ENCODE data around the gene RALGPS2. TPM values are rescaled to one million over a fixed set of nuclear protein-coding genes. Genes with fewer than 3 reads are reported as not detected.
"Not testable (repeated sequence)": the region's sequence is repeated elsewhere in the genome, so short reads cannot be mapped to it uniquely, and the experiment has no call there.

RALGPS2 gene
- total and polyA plus RNA-seq, 9 donors = 23.1 to 40.1 (median 35.2) TPM

DNA sequence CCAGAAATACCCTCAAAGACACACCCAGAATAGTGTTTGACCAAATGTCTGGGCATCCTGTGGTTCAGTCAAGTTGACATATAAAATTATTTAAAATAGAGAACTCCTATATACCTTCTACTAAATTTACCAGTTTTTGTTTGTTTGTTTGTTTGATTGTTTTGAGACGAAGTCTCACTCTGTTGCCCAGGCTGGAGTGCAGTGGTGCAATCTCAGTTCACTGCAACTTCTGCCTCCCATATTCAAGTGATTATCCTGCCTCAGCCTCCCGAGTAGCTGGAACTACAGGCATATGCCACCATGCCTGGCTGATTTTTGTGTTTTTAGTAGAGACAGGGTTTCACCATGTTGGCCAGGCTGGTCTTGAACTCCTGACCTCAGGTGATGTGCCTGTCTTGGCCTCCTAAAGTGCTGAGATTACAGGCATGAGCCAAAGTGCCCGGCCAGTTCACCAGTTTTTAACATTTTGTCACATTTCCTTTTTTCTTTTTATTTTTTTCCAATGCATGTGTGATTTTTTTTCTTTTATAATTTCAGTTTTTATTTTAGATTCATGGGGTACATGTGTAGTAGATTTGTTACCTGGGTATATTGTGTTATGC is 29.7 kb downstream of the RALGPS2 start:
- H3K4me3 ChIP-seq (ENCODE audit: low read length); H3K4me1 ChIP-seq (ENCODE audit: control insufficient read depth, insufficient read depth, low read length); DNase-seq; H3K9me3 ChIP-seq (replicated peaks; ENCODE audit: control insufficient read depth, low read depth, low read length); H3K27me3 ChIP-seq (ENCODE audit: control insufficient read depth, insufficient read depth, low read length); H3K27ac ChIP-seq (ENCODE audit: low read length); H3K36me3 ChIP-seq (ENCODE audit: control insufficient read depth, insufficient read depth, low read length): not testable (repeated sequence)
- no CpG with 5 or more reads among the region's 3 CpGs for WGBS (ENCODE audit: insufficient coverage)

DNA sequence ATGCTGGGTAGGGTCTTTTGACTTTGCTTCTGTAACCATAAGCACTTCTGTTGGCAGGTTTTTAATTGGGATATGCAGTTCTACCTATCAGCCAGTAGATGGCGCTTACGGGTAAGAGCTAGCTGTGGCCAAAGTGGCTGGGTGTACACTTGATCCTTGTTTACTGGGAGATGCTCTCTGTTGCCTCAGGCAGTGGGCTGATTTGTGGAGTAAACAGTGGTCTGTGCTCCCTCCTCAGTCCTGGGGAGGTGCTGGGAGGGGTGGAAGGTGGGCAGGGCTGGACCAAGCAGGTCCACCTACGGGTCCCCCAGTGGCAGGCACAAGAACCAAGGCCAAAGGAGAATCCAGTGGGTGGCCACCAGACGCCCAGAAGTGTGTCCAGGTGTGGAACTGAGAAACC is 43.4 kb downstream of the RALGPS2 start:
- Histone ChIP-seq H3K27me3 (ENCODE audit: control insufficient read depth, insufficient read depth, low read length) (no peaks in the 10 kb centered on the region), H3K4me1 (ENCODE audit: control insufficient read depth, insufficient read depth, low read length) (no peaks in the 10 kb centered on the region), H3K9me3 (replicated peaks; ENCODE audit: control insufficient read depth, low read depth, low read length) (peaks cover 33% of the 10 kb centered on the region), H3K36me3 (ENCODE audit: control insufficient read depth, insufficient read depth, low read length) (peaks cover 5% of the 10 kb centered on the region), H3K4me3 (ENCODE audit: low read length) (no peak overlapping the region), H3K27ac (ENCODE audit: low read length) (no peak overlapping the region)
- no peak for DNase-seq
- 30% methylated on average over 3 of the region's 4 CpGs for WGBS (ENCODE audit: insufficient coverage)

DNA sequence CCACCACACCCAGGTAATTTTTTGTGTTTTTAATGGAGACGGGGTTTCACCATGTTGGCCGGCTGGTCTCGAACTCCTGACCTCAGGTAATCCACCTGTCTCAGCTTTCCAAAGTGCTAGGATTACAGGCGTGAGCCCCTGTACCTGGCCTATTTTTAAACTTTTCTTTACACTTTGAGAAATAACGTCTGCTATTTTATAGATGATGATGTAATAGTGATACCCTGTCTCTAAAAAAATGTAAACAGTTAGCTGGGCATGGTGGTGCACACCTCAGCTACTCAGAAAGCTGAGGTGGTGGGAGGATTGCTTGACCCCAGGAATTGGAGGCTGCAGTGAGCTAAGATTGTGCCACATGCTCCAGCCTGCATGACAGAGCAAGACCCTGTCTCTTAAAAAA is 47.9 kb downstream of the RALGPS2 start:
- Histone ChIP-seq H3K27me3 (ENCODE audit: control insufficient read depth, insufficient read depth, low read length) (no peaks in the 10 kb centered on the region), H3K4me3 (ENCODE audit: low read length) (no peak overlapping the region), H3K36me3 (ENCODE audit: control insufficient read depth, insufficient read depth, low read length) (peaks cover 5% of the 10 kb centered on the region), H3K9me3 (replicated peaks; ENCODE audit: control insufficient read depth, low read depth, low read length) (peaks cover 10% of the 10 kb centered on the region), H3K27ac (ENCODE audit: low read length) (no peak overlapping the region), H3K4me1 (ENCODE audit: control insufficient read depth, insufficient read depth, low read length) (no peaks in the 10 kb centered on the region)
- WGBS (ENCODE audit: insufficient coverage) = no CpG with 5 or more reads among the region's 5 CpGs
- no peak for DNase-seq

DNA sequence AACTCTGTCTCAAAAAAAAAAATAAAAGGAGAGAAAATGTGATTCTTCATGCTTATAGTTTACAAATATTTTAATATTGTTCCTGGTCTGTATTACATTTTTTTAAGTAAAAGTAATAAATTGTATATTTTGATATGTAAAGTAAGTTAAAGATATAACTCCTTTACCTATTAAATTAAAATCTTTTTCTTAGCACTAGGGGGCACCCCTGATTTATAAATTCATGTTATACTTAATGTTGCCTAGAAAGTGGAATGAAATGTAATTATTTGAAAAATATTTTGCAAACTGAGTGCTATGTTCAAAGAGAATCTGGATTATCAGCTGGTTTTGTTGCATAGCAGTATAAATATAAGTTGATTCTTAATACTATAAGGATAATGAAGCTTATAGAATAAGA is 49.2 kb downstream of the RALGPS2 start:
- H3K9me3 ChIP-seq (replicated peaks; ENCODE audit: control insufficient read depth, low read depth, low read length) = peaks cover 4% of the 10 kb centered on the region
- no peak overlapping the region for H3K4me3 ChIP-seq (ENCODE audit: low read length)
- H3K36me3 ChIP-seq (ENCODE audit: control insufficient read depth, insufficient read depth, low read length) = no peaks in the 10 kb centered on the region
- DNase-seq = peak; percentile 59
- no peaks in the 10 kb centered on the region for H3K4me1 ChIP-seq (ENCODE audit: control insufficient read depth, insufficient read depth, low read length)
- no peak overlapping the region for H3K27ac ChIP-seq (ENCODE audit: low read length)
- H3K27me3 ChIP-seq (ENCODE audit: control insufficient read depth, insufficient read depth, low read length) = no peaks in the 10 kb centered on the region

DNA sequence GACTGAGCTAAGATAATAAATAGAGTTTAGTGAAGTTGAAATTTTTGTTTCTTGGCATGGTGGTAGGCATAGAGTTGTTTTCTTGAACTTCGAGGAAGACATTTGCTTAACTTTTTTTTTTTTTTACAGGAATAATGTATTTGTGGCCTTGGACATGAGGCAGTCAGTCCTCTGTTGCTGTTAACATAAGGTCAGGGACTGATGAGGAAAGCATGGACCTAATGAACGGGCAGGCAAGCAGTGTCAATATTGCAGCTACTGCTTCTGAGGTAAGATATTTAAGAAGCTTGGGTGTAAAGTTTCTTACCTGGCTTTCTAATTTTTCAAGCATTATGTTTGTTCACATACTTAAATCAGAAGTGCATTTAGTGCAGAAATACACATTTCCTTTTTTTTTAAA is 51.5 kb downstream of the RALGPS2 start:
- H3K4me1 ChIP-seq (ENCODE audit: control insufficient read depth, insufficient read depth, low read length) = no peaks in the 10 kb centered on the region
- no CpG with 5 or more reads among the region's 2 CpGs for WGBS (ENCODE audit: insufficient coverage)
- DNase-seq = no peak

DNA sequence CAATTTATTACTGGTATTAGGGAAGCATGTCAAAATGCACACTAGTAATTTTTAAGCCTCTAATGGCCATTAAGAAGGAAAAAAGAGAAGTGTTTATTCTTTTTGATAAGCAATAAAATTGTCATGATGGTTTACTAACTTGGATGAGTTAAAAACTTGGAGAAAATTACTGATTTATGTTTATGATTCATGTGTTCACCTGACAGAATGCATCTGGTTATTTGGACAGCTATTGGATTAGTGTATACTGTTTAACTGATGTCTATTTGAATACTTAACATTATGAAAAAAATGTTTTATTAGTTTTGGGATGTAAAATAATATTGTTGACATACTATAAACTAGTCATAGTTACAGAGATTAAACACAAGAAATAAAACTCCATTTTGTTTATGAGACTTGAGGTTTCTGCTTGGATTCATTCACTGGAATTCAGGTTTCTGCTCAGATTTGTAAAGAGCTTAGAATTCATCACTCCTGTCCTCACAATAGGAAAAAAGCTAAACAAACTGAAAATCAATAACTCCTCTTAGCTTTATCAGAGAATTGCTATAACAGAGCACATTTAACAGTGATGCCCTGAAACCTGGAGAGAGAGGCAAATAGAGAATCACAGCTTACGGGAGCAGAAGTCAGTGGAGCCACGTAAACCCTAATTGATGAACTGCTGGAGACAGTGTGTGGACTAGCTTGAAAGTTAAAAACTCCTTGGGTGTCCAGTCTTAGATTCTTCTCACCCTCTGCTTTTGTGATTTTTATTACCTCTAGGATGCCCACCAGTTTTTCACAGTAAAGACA is 56.7 kb downstream of the RALGPS2 start:
- H3K27me3 ChIP-seq (ENCODE audit: control insufficient read depth, insufficient read depth, low read length) = no peaks in the 10 kb centered on the region
- 88% methylated on average over 2 of the region's 2 CpGs for WGBS (ENCODE audit: insufficient coverage)

More for the DNA sequence above, 51.5 kb downstream of the RALGPS2 start:
- Histone ChIP-seq H3K4me3 (ENCODE audit: low read length) (no peak overlapping the region), H3K9me3 (replicated peaks; ENCODE audit: control insufficient read depth, low read depth, low read length) (no peaks in the 10 kb centered on the region), H3K27me3 (ENCODE audit: control insufficient read depth, insufficient read depth, low read length) (no peaks in the 10 kb centered on the region), H3K36me3 (ENCODE audit: control insufficient read depth, insufficient read depth, low read length) (peaks cover 4% of the 10 kb centered on the region), H3K27ac (ENCODE audit: low read length) (no peak overlapping the region)

DNA sequence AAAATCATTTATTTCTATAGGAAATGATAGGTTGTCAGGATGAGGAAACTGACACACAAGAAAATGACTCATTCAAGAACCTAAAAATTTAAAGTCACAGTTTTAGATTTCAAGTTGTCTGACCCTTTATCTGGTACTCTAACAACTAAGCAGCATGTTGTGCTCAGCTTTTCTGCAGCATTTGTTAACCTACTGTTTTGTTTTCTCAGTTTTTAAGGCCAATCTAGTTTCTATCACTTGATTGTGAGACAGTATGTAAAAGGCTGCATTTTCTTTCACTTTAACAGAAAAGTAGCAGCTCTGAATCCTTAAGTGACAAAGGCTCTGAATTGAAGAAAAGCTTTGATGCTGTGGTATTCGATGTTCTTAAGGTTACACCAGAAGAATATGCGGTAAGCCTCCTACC is 59.1 kb downstream of the RALGPS2 start:
- no peaks in the 10 kb centered on the region for H3K9me3 ChIP-seq (replicated peaks; ENCODE audit: control insufficient read depth, low read depth, low read length)
- no peak for DNase-seq
- H3K27ac ChIP-seq (ENCODE audit: low read length) = no peak overlapping the region
- no peaks in the 10 kb centered on the region for H3K4me1 ChIP-seq (ENCODE audit: control insufficient read depth, insufficient read depth, low read length)
- H3K4me3 ChIP-seq (ENCODE audit: low read length) = no peak overlapping the region
- no peaks in the 10 kb centered on the region for H3K27me3 ChIP-seq (ENCODE audit: control insufficient read depth, insufficient read depth, low read length)
- WGBS (ENCODE audit: insufficient coverage) = no CpG with 5 or more reads among the region's 2 CpGs
- peaks cover 6% of the 10 kb centered on the region for H3K36me3 ChIP-seq (ENCODE audit: control insufficient read depth, insufficient read depth, low read length)

More for the DNA sequence above, 56.7 kb downstream of the RALGPS2 start:
- DNase-seq = no peak
- Histone ChIP-seq H3K9me3 (replicated peaks; ENCODE audit: control insufficient read depth, low read depth, low read length) (no peaks in the 10 kb centered on the region), H3K36me3 (ENCODE audit: control insufficient read depth, insufficient read depth, low read length) (peaks cover 4% of the 10 kb centered on the region), H3K27ac (ENCODE audit: low read length) (no peak overlapping the region), H3K4me1 (ENCODE audit: control insufficient read depth, insufficient read depth, low read length) (no peaks in the 10 kb centered on the region), H3K4me3 (ENCODE audit: low read length) (no peak overlapping the region)

DNA sequence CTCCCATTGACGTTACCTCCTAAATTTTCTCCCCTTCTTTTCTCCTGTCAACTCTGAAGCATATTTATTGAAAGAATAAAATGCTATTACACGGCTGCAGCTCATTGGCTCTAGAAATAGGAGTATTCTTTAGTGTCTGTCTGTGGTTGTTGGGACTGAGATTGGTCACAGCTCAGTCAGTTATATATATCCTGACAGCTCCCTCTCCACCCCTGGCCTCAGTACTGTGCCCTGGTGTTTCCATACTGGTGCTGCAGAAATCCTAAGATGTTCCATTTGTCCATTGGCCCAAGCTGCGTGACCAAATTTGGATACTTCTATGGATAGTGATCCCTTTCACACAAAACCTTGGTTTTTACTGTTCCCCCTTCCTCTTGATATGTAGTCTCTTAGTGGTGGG is 67.3 kb downstream of the RALGPS2 start:
- Histone ChIP-seq H3K27me3 (ENCODE audit: control insufficient read depth, insufficient read depth, low read length) (no peaks in the 10 kb centered on the region), H3K9me3 (replicated peaks; ENCODE audit: control insufficient read depth, low read depth, low read length) (no peaks in the 10 kb centered on the region), H3K27ac (ENCODE audit: low read length) (no peak overlapping the region), H3K36me3 (ENCODE audit: control insufficient read depth, insufficient read depth, low read length) (peaks cover 5% of the 10 kb centered on the region), H3K4me3 (ENCODE audit: low read length) (no peak overlapping the region), H3K4me1 (ENCODE audit: control insufficient read depth, insufficient read depth, low read length) (no peaks in the 10 kb centered on the region)
- no CpG with 5 or more reads among the region's 3 CpGs for WGBS (ENCODE audit: insufficient coverage)
- no peak for DNase-seq

DNA sequence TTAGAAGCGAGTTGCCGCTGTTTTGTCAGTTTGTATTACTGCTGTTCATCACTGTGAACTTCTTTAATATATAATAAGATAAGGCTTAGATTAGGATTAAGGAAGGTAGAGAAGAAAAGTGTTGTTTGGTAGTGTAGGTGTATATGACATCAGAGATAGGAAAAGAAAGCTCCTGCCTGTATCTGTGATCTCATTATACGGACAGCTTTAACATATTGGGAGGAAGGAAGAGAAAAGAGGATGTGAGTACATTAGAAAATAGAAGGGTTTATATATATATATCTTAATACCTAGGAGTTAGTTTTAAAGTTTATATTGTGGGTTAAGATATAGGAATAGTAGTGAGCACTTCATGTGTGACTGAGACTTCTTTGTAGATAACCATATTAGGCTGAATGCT is 71.0 kb downstream of the RALGPS2 start:
- H3K4me1 ChIP-seq (ENCODE audit: control insufficient read depth, insufficient read depth, low read length) = no peaks in the 10 kb centered on the region
- no peak overlapping the region for H3K4me3 ChIP-seq (ENCODE audit: low read length)
- H3K36me3 ChIP-seq (ENCODE audit: control insufficient read depth, insufficient read depth, low read length) = no peaks in the 10 kb centered on the region
- H3K27me3 ChIP-seq (ENCODE audit: control insufficient read depth, insufficient read depth, low read length) = no peaks in the 10 kb centered on the region
- no peak for DNase-seq
- WGBS (ENCODE audit: insufficient coverage) = no CpG with 5 or more reads among the region's 3 CpGs
- peaks cover 4% of the 10 kb centered on the region for H3K9me3 ChIP-seq (replicated peaks; ENCODE audit: control insufficient read depth, low read depth, low read length)
- H3K27ac ChIP-seq (ENCODE audit: low read length) = no peak overlapping the region

DNA sequence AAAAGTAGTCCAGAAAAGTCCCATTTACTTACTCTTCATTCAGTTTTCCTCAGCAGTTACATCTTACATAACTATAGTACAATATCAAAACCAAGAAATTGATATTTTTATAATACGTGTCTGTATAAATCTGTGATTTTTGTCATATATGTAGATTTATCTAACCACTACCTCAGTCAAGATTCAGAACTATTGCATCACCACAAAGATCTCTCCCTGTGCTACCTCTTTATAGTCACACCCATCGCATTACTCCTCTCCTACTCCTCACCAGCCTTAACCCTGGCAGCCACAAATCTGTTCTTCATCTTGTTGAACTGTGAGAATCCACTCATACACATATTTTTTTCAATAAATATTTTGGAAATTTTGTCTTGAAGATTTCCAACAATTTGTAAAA is 72.5 kb downstream of the RALGPS2 start:
- Histone ChIP-seq H3K27ac (ENCODE audit: low read length) (no peak overlapping the region), H3K4me1 (ENCODE audit: control insufficient read depth, insufficient read depth, low read length) (no peaks in the 10 kb centered on the region), H3K9me3 (replicated peaks; ENCODE audit: control insufficient read depth, low read depth, low read length) (peaks cover 4% of the 10 kb centered on the region), H3K27me3 (ENCODE audit: control insufficient read depth, insufficient read depth, low read length) (no peaks in the 10 kb centered on the region), H3K36me3 (ENCODE audit: control insufficient read depth, insufficient read depth, low read length) (no peaks in the 10 kb centered on the region), H3K4me3 (ENCODE audit: low read length) (no peak overlapping the region)
- 100% methylated on average over 1 of the region's 2 CpGs for WGBS (ENCODE audit: insufficient coverage)
- DNase-seq = no peak

All from muscle of leg (tissue), 11 donors.